Right lobe of liver (tissue), 4 donors: ENCODE measurements around the gene ADARB1.

Experiments used
- CTCF ChIP-seq, 4 donors: fragments of 200-600 bp in 3 of 4; fragments of 450-650 bp in 1 of 4; IDR thresholded peaks; one replicate each; pipeline versions ENCODE4 v1.5.1 to v1.8.0; 2016 to 2022; ENCODE audit warnings: antibody characterized with exemption in 4 of 4, mild to moderate bottlenecking in 2 of 4
- POLR2A ChIP-seq: fragments of 450-650 bp; IDR thresholded peaks from one replicate; pipeline ENCODE4 v1.6.1; 2017; ENCODE audit warnings: antibody characterized with exemption, mild to moderate bottlenecking
- donor health status: DM: no; HTN: no; CAD: no.
- donor health status: DM: no; HTN: no; CAD: no.
- donor health status: DM: no; HTN: yes; CAD: no.

GRCh38 chr21:45246386-45247320, 172.3 kb downstream of the ADARB1 start:
- TF ChIP-seq CTCF (IDR thresholded peaks at IDR 0.05) = no peak
- TF ChIP-seq POLR2A = no peak
